ENCODE data around the gene ELAC2.

DNA sequence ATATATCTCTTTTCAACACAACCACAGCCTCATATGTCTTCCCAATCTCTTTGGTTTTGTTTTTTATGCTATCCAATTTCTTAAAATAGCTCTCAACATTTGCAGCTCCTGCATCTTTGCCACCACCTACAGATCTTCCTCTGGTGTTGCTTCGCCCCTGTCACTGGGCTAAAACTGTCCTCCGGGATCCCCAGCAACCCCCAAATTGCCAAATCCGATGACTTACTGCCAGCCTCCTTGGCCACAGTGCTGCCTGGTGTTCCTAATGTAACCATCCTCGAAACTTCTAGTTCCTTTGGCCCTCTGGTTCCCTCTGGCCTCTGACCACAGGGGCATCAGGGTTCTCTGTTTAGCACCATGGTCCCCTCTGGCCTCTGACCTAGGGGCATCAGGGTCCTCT is 70.8 kb downstream of the ELAC2 start:
- TF ChIP-seq, protein P1, sequence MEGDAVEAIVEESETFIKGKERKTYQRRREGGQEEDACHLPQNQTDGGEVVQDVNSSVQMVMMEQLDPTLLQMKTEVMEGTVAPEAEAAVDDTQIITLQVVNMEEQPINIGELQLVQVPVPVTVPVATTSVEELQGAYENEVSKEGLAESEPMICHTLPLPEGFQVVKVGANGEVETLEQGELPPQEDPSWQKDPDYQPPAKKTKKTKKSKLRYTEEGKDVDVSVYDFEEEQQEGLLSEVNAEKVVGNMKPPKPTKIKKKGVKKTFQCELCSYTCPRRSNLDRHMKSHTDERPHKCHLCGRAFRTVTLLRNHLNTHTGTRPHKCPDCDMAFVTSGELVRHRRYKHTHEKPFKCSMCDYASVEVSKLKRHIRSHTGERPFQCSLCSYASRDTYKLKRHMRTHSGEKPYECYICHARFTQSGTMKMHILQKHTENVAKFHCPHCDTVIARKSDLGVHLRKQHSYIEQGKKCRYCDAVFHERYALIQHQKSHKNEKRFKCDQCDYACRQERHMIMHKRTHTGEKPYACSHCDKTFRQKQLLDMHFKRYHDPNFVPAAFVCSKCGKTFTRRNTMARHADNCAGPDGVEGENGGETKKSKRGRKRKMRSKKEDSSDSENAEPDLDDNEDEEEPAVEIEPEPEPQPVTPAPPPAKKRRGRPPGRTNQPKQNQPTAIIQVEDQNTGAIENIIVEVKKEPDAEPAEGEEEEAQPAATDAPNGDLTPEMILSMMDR (IDR thresholded peaks at IDR 0.05) = no peak
- TF ChIP-seq POLR2A (IDR thresholded peaks at IDR 0.05) = no peak
